Neural cell (in vitro differentiated cells): Measurements from ENCODE around the gene APBB2. TPM values are rescaled to one million over a fixed set of nuclear protein-coding genes. Genes with fewer than 3 reads are reported as not detected.

ENCODE experiments used
- H2AFZ ChIP-seq: fragments of 200-600, 300-800 bp; sonication (generic), shearing (Covaris generic); 2 replicates; pipeline ENCODE4 v1.6.0; 2014; ENCODE audit warnings: low read depth, mild to moderate bottlenecking, antibody characterized with exemption, low read length, moderate library complexity
- H3F3A ChIP-seq: fragments of 200-600 bp; shearing (Covaris generic); 2 replicates; pipeline ENCODE4 v1.6.1; 2016; ENCODE audit warnings: mild to moderate bottlenecking, moderate library complexity, mixed read lengths, antibody characterized with exemption, low read length; ENCODE audit not compliant: insufficient read depth, poor library complexity, severe bottlenecking
- H3K27ac ChIP-seq: fragments of 200-600, 300-800 bp; sonication (generic), shearing (Covaris generic); 2 replicates; pipeline ENCODE4 v1.5.1; 2014; ENCODE audit warnings: mild to moderate bottlenecking, low read length, moderate library complexity
- H3K27me3 ChIP-seq: fragments of 300-800, 200-600 bp; sonication (generic), shearing (Covaris generic); 2 replicates; pipeline ENCODE4 v1.6.0; 2014; ENCODE audit warnings: mild to moderate bottlenecking, low read depth, low read length, moderate library complexity; ENCODE audit not compliant: insufficient read depth
- H3K36me3 ChIP-seq: fragments of 300-800, 200-600 bp; sonication (generic), shearing (Covaris generic); 2 replicates; pipeline ENCODE4 v1.5.1; 2014; ENCODE audit warnings: mild to moderate bottlenecking, antibody characterized with exemption, low read length, moderate library complexity; ENCODE audit not compliant: insufficient read depth
- H3K4me2 ChIP-seq: fragments of 300-800, 200-600 bp; sonication (generic), shearing (Covaris generic); 2 replicates; pipeline ENCODE4 v1.6.0; 2014; ENCODE audit warnings: mild to moderate bottlenecking, low read length
- H3K4me3 ChIP-seq: fragments of 300-800, 200-600 bp; sonication (generic), shearing (Covaris generic); 2 replicates; pipeline ENCODE4 v1.5.1; 2014; ENCODE audit warnings: mild to moderate bottlenecking, low read length, moderate library complexity
- H3K79me2 ChIP-seq: fragments of 200-600 bp; shearing (Covaris generic); replicated peaks from 2 replicates; pipeline ENCODE4 v1.6.0; 2014; ENCODE audit warnings: mild to moderate bottlenecking, low read length, moderate library complexity; ENCODE audit not compliant: insufficient read depth
- H3K9ac ChIP-seq: fragments of 300-800, 200-600 bp; sonication (generic), shearing (Covaris generic); 2 replicates; pipeline ENCODE4 v1.6.1; 2016; ENCODE audit warnings: mild to moderate bottlenecking, low read length, mixed read lengths
- H3K9me2 ChIP-seq: fragments of 200-600 bp; shearing (Covaris generic); 2 replicates; pipeline ENCODE4 v1.6.1; 2016; ENCODE audit warnings: mild to moderate bottlenecking, low read length, mixed read lengths; ENCODE audit not compliant: insufficient read depth
- H3K9me3 ChIP-seq: fragments of 200-600, 300-800 bp; sonication (generic), shearing (Covaris generic); 2 replicates; pipeline ENCODE4 v1.6.1; 2016; ENCODE audit warnings: mild to moderate bottlenecking, mixed run types, low read length, moderate library complexity, mixed read lengths
- H4K20me1 ChIP-seq: fragments of 200-600 bp; shearing (Covaris generic); 2 replicates; pipeline ENCODE4 v1.6.1; 2016; ENCODE audit warnings: mild to moderate bottlenecking, mixed run types; ENCODE audit not compliant: insufficient read depth
- EP300 ChIP-seq: fragments of 450-650 bp; conservative IDR thresholded peaks from 2 replicates; pipeline ENCODE4 v1.6.1; 2014; ENCODE audit warnings: antibody characterized with exemption, mild to moderate bottlenecking, moderate library complexity; ENCODE audit not compliant: poor library complexity, severe bottlenecking
- EZH2 ChIP-seq: fragments of 200-600, 300-800 bp; shearing (Covaris generic), sonication (generic); IDR thresholded peaks from 2 replicates; pipeline ENCODE4 v1.6.1; 2014; ENCODE audit warnings: antibody characterized with exemption, low read length, borderline replicate concordance, mild to moderate bottlenecking; ENCODE audit not compliant: insufficient read depth, poor library complexity, severe bottlenecking
- MXI1 ChIP-seq: fragments of 450-650 bp; conservative IDR thresholded peaks from 2 replicates; pipeline ENCODE4 v1.6.1; 2014; ENCODE audit warnings: antibody characterized with exemption, mild to moderate bottlenecking; ENCODE audit not compliant: poor library complexity, severe bottlenecking
- POLR2AphosphoS5 ChIP-seq: IDR thresholded peaks from 2 replicates; pipeline ENCODE4 v1.6.1; 2012
- RAD21 ChIP-seq: fragments of 450-650 bp; conservative IDR thresholded peaks from 2 replicates; pipeline ENCODE4 v1.6.1; 2014; ENCODE audit warnings: antibody characterized with exemption, mild to moderate bottlenecking, moderate library complexity
- SMC3 ChIP-seq: fragments of 450-650 bp; conservative IDR thresholded peaks from 2 replicates; pipeline ENCODE4 v1.6.1; 2014; ENCODE audit warnings: antibody characterized with exemption, mild to moderate bottlenecking, moderate library complexity; ENCODE audit not compliant: poor library complexity
- TAF1 ChIP-seq: IDR thresholded peaks from 2 replicates; pipeline ENCODE4 v1.6.1; 2012; ENCODE audit warnings: low read depth
- polyA plus RNA-seq: library from polyadenylated mRNA; depleted of rRNA; stranded (reverse); fragments of >200 nt; gene quantifications from 2 replicates; pipeline ENCODE4 v1.2.3, GENCODE V29; 2014
- TF ChIP-seq, protein P1 (sequence below): IDR thresholded peaks from 2 replicates; pipeline ENCODE4 v1.6.1; 2012; ENCODE audit warnings: borderline replicate concordance
- TF ChIP-seq, protein P2 (sequence below): fragments of 450-650 bp; IDR thresholded peaks from 2 replicates; pipeline ENCODE4 v1.5.1; 2014; ENCODE audit warnings: antibody characterized with exemption, mild to moderate bottlenecking, moderate library complexity; ENCODE audit not compliant: poor library complexity, severe bottlenecking

Gene APBB2
- polyA plus RNA-seq, 1 donor from 2014 or later, result 41.9 TPM

DNA sequence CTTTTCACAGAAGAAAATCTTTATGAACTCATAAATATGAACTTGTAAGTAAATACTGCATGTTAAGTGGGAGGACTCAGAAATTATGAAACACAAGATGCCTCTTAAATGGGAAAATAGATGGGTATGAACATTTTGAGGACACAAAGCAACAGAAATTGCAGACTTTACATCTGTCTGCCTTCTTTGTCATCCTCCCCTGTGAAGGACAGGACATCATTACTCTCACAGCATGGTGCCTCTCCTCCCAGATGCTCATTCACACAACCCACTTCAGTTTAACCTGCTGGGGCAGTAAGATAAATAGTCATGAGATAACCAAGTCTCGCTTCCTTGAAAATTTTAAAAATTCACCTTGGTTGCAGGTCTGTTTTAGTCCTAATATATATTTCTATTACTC is 144.5 kb downstream of the APBB2 start:
- Histone ChIP-seq H3K9me3 (no peaks in the 10 kb centered on the region), H3K27ac (peak overlapping the region; percentile 60), H3K9ac (peak overlapping the region; percentile 2), H4K20me1 (no peaks in the 10 kb centered on the region), H3K4me3 (peak overlapping the region; percentile 28), H3F3A (peaks cover 3% of the 10 kb centered on the region), H3K4me2 (peak overlapping the region; percentile 37), H3K9me2 (no peaks in the 10 kb centered on the region), H3K79me2 (no peaks in the 10 kb centered on the region), H3K36me3 (no peaks in the 10 kb centered on the region), H2AFZ (no peak overlapping the region), H3K27me3 (no peaks in the 10 kb centered on the region)
- TF ChIP-seq MXI1 (no peak), TAF1 (no peak), POLR2AphosphoS5 (peak; percentile 67), RAD21 (no peak), EZH2 (no peak), EP300 (peak; percentile 72), SMC3 (no peak)
- TF ChIP-seq, protein P1, sequence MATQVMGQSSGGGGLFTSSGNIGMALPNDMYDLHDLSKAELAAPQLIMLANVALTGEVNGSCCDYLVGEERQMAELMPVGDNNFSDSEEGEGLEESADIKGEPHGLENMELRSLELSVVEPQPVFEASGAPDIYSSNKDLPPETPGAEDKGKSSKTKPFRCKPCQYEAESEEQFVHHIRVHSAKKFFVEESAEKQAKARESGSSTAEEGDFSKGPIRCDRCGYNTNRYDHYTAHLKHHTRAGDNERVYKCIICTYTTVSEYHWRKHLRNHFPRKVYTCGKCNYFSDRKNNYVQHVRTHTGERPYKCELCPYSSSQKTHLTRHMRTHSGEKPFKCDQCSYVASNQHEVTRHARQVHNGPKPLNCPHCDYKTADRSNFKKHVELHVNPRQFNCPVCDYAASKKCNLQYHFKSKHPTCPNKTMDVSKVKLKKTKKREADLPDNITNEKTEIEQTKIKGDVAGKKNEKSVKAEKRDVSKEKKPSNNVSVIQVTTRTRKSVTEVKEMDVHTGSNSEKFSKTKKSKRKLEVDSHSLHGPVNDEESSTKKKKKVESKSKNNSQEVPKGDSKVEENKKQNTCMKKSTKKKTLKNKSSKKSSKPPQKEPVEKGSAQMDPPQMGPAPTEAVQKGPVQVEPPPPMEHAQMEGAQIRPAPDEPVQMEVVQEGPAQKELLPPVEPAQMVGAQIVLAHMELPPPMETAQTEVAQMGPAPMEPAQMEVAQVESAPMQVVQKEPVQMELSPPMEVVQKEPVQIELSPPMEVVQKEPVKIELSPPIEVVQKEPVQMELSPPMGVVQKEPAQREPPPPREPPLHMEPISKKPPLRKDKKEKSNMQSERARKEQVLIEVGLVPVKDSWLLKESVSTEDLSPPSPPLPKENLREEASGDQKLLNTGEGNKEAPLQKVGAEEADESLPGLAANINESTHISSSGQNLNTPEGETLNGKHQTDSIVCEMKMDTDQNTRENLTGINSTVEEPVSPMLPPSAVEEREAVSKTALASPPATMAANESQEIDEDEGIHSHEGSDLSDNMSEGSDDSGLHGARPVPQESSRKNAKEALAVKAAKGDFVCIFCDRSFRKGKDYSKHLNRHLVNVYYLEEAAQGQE, result no peak
- TF ChIP-seq, protein P2, sequence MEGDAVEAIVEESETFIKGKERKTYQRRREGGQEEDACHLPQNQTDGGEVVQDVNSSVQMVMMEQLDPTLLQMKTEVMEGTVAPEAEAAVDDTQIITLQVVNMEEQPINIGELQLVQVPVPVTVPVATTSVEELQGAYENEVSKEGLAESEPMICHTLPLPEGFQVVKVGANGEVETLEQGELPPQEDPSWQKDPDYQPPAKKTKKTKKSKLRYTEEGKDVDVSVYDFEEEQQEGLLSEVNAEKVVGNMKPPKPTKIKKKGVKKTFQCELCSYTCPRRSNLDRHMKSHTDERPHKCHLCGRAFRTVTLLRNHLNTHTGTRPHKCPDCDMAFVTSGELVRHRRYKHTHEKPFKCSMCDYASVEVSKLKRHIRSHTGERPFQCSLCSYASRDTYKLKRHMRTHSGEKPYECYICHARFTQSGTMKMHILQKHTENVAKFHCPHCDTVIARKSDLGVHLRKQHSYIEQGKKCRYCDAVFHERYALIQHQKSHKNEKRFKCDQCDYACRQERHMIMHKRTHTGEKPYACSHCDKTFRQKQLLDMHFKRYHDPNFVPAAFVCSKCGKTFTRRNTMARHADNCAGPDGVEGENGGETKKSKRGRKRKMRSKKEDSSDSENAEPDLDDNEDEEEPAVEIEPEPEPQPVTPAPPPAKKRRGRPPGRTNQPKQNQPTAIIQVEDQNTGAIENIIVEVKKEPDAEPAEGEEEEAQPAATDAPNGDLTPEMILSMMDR, result no peak

DNA sequence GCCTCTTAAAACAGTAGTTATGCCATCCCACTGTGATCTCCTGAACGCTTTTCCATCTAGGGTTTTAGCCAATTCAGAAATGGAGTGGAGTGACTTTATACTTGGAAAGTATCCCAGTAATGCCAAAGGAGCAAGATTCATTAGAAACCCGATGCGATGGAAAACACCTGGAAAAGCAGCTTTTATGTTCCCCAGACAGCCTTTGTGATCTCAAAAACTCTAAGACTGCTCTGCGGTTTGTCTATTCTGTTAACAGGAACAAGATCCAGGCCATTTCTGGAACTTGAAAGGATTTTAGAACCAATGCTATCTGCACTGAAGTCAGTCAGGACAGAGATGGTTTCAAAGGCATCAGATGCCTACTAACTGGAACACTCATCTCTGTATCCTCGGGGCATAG is 145.1 kb downstream of the APBB2 start:
- Histone ChIP-seq H3K9me3 (no peaks in the 10 kb centered on the region), H3K4me2 (peak overlapping the region; percentile 37), H2AFZ (no peak overlapping the region), H3K9ac (no peak overlapping the region), H3F3A (peaks cover 3% of the 10 kb centered on the region), H4K20me1 (no peaks in the 10 kb centered on the region), H3K27ac (peak overlapping the region; percentile 60), H3K4me3 (peak overlapping the region; percentile 28), H3K27me3 (no peaks in the 10 kb centered on the region), H3K36me3 (no peaks in the 10 kb centered on the region), H3K9me2 (no peaks in the 10 kb centered on the region), H3K79me2 (no peaks in the 10 kb centered on the region)
- TF ChIP-seq MXI1 (no peak), RAD21 (no peak), TAF1 (no peak), SMC3 (no peak), POLR2AphosphoS5 (no peak), EZH2 (no peak), EP300 (no peak)
- TF ChIP-seq, protein P2, result no peak
- TF ChIP-seq, protein P1, result no peak
